ENCODE data around the gene UBE2J2.
"Not testable (repeated sequence)": the region's sequence is repeated elsewhere in the genome, so short reads cannot be mapped to it uniquely, and the experiment has no call there.

DNA sequence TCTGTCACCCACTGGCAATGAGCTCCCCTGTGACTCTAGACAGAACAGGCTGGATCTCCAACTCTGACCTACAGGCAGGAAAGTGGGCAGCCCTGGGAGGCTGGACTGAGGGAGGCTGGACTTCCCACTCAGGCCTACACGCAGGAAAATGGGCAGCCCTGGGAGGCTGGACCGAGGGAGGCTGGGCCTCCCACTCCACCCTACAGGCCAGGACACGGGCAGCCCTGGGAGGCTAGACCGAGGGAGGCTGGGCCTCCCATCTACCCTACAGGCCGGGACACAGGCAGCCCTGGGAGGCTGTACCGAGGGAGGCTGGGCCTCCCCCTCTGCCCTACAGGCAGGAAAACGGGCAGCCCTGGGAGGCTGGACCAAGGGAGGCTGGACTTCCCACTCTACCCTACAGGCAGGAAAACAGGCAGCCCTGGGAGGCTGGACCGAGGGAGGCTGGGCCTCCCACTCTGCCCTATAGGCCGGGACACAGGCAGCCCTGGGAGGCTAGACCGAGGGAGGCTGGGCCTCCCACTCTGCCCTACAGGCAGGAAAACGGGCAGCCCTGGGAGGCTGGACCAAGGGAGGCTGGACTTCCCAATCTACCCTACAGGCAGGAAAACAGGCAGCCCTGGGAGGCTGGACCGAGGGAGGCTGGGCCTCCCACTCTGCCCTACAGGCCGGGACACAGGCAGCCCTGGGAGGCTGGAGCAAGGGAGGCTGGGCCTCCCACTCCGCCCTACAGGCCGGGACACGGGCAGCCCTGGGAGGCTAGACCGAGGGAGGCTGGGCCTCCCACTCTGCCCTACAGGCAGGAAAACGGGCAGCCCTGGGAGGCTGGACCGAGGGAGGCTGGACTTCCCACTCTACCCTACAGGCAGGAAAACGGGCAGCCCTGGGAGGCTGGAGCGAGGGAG is 25.4 kb downstream of the UBE2J2 start:
- TF ChIP-seq, protein P1, sequence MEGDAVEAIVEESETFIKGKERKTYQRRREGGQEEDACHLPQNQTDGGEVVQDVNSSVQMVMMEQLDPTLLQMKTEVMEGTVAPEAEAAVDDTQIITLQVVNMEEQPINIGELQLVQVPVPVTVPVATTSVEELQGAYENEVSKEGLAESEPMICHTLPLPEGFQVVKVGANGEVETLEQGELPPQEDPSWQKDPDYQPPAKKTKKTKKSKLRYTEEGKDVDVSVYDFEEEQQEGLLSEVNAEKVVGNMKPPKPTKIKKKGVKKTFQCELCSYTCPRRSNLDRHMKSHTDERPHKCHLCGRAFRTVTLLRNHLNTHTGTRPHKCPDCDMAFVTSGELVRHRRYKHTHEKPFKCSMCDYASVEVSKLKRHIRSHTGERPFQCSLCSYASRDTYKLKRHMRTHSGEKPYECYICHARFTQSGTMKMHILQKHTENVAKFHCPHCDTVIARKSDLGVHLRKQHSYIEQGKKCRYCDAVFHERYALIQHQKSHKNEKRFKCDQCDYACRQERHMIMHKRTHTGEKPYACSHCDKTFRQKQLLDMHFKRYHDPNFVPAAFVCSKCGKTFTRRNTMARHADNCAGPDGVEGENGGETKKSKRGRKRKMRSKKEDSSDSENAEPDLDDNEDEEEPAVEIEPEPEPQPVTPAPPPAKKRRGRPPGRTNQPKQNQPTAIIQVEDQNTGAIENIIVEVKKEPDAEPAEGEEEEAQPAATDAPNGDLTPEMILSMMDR (IDR thresholded peaks at IDR 0.05), result not testable (repeated sequence)
- not testable (repeated sequence) for TF ChIP-seq POLR2A, EP300 (IDR thresholded peaks at IDR 0.05)
